Thymus (tissue), 11 donors: Measurements from ENCODE around the gene GPR157. TPM values are rescaled to one million over a fixed set of nuclear protein-coding genes. Genes with fewer than 3 reads are reported as not detected.
"Not testable (repeated sequence)": the region's sequence is repeated elsewhere in the genome, so short reads cannot be mapped to it uniquely, and the experiment has no call there.

Experiments
- DNase-seq, 9 donors: peaks; one replicate each; pipeline ENCODE4 v3.0.0-alpha.2; 2013; ENCODE audit warnings: low spot score in 9 of 9, low read depth in 6 of 9, missing footprints in 1 of 9
- H3K27ac ChIP-seq, 2 donors: one replicate each; pipeline ENCODE4 v1.5.1; 2013; ENCODE audit warnings: control low read depth in 1 of 2, low read depth in 1 of 2, low read length in 1 of 2, mild to moderate bottlenecking in 1 of 2, moderate library complexity in 1 of 2
- H3K27me3 ChIP-seq, 2 donors: one replicate each; pipeline ENCODE4 v1.5.1; 2013; ENCODE audit warnings: low read length in 1 of 2; ENCODE audit not compliant: control insufficient read depth in 2 of 2, insufficient read depth in 1 of 2
- H3K36me3 ChIP-seq, 2 donors: one replicate each; pipeline ENCODE4 v1.5.1; 2013; ENCODE audit warnings: low read length in 1 of 2, mild to moderate bottlenecking in 1 of 2, moderate library complexity in 1 of 2; ENCODE audit not compliant: control insufficient read depth in 2 of 2, insufficient read depth in 2 of 2
- H3K4me1 ChIP-seq, 2 donors: one replicate each; pipeline ENCODE4 v1.5.1; 2013; ENCODE audit warnings: low read length in 2 of 2; ENCODE audit not compliant: control insufficient read depth in 2 of 2, insufficient read depth in 2 of 2
- H3K4me3 ChIP-seq, 2 donors: one replicate each; pipeline ENCODE4 v1.5.1; 2013; ENCODE audit warnings: low read length in 2 of 2, control low read depth in 1 of 2, mild to moderate bottlenecking in 1 of 2
- H3K9me3 ChIP-seq, 2 donors: one replicate each; pipeline ENCODE4 v1.5.1; 2013; ENCODE audit warnings: low read length in 1 of 2, mild to moderate bottlenecking in 1 of 2; ENCODE audit not compliant: control insufficient read depth in 2 of 2, insufficient read depth in 1 of 2
- WGBS: extraction: QIAGEN DNeasy Blood & Tissue Kit; methylation state at CpG from one replicate; pipeline ENCODE4 v1.1.7; 2013; 5-methylcytosine and 5-hydroxymethylcytosine counted together
- polyA plus RNA-seq: library from polyadenylated mRNA; stranded (reverse); fragments of 200-250 nt; gene quantifications from one replicate; pipeline ENCODE4 v1.2.3, GENCODE V29; 2013
- total RNA-seq: library from RNA; stranded (reverse); fragments of 120-200 nt; gene quantifications from one replicate; pipeline ENCODE4 v1.2.4, GENCODE V29; 2013
- donor health status: healthy.

Gene GPR157
- total and polyA plus RNA-seq, 2 donors: 4.3 to 5.8 TPM

DNA sequence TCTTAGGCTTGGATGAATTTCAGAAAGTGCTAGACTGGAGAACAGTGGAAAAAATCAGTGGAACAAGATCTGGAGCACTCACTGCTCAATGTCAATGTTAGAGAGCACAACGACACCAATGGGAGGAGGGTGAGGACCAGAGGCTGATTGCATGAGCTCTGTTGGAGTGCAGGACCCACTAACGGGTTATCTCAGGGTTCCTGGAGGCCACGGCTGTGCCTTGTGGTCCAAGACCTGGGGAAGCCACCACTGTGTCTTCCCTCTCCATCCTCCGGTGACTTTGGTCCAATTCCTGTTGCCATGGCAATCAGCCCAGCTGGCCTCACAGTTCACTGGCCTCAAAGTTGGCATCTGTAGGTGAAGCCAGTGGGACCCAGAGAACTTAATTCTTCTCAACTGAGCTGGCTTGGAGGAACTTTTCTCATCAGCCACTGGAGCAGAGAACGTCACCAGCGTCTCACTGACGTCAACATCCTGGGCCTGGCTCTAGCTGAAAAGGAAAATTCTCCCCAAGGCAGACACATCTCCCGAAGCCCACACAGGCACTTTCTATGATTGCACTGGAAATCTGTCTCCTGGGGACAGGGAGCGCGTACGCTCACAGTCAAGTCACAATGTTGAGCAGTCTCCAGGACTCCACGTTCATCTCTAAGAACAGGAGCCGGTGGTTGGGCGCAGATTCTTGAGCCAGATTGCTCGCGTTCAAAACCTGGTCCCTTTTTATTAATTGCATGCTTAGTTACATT, 21.9 kb upstream of the GPR157 start:
- H3K4me3 ChIP-seq: no peak overlapping the region
- H3K4me1 ChIP-seq: no peaks in the 10 kb centered on the region
- H3K27me3 ChIP-seq: no peaks in the 10 kb centered on the region
- no peak for DNase-seq
- WGBS: 93% methylated on average over 16 of the region's 16 CpGs
- H3K27ac ChIP-seq: no peak overlapping the region
- no peaks in the 10 kb centered on the region for H3K36me3 ChIP-seq
- H3K9me3 ChIP-seq: no peaks in the 10 kb centered on the region

DNA sequence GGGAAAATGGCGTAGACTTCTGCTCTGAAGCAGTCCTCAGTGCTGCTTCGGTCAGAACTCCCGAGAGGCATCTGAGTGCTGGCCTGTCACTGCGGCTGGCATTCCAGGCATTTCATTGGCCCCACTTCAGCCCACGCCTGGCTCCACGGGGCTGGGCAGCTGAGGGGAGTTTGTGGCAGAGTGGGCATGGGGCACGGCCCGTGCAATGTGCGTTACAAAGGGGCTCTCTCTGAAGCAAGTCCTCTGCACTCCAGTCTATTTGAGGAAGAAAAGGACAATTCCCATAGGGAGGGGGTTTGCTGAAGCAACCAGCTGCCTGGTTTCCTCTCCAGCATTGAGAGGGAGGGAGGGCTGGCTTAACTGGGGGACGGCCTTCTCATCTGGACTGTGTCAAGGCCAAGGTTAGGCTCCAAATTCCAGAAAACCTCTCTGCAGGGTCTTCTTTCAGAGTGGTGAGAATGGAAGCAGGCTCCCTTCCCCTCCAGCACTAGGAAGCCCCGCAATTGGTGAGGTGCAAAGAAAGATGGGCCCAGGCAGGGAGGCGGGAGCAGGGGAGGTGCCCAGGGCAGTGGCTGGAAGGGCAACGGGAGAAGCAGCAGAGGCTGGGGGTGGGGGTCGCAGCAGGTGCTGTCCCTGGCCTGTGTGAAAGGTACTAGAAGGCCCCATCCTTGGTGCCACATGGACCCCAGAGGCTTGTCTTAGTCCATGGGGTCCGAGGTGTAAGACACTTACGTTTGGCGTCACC, 21.1 kb upstream of the GPR157 start:
- no peaks in the 10 kb centered on the region for H3K27me3 ChIP-seq
- no peak for DNase-seq
- WGBS: 95% methylated on average over 17 of the region's 17 CpGs
- no peak overlapping the region for H3K4me3 ChIP-seq
- no peak overlapping the region for H3K27ac ChIP-seq
- H3K36me3 ChIP-seq: no peaks in the 10 kb centered on the region
- H3K4me1 ChIP-seq: no peaks in the 10 kb centered on the region
- H3K9me3 ChIP-seq: no peaks in the 10 kb centered on the region

DNA sequence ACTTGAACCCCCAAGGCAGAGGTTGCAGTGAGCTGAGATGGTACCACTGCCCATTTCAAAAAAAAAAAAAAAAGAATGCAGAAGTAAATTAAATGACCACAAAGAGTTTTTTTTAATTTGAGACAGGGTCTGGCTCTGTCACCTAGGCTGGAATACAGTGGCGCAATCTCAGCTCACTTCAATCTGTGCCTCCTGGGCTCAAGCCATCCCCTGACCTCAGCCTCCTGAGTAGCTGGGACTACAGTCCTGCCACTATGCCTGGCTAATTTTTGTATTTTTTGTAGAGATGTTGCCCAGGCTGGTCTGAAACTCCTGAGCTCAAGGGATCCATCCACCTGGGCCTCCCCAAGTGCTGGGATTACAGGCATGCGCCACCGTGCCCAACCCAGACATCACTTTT, 20.2 kb upstream of the GPR157 start:
- Histone ChIP-seq H3K4me1 (no peaks in the 10 kb centered on the region), H3K36me3 (no peaks in the 10 kb centered on the region), H3K27me3 (no peaks in the 10 kb centered on the region), H3K9me3 (no peaks in the 10 kb centered on the region), H3K27ac (no peak overlapping the region), H3K4me3 (no peak overlapping the region)
- DNase-seq: no peak
- 97% methylated on average over 3 of the region's 3 CpGs for WGBS

DNA sequence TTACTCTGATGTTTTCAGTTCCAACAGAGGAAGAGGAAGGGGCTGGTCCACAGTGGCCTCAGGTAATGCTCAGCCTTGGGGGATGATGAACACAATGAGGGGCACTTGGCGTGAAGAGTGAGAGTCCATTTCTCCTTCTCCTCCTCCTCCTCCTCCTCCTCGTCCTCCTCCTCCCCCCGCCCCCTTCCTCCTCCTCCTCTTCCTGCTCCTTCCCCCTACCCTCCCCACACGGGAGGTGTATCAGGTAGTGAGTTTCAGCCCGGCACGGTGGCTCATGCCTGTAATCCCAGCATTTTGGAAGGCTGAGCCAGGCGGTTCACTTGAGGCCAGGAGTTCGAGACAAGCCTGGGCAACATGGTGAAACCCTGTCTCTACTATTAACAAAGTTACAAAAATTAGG, 17.3 kb upstream of the GPR157 start:
- Histone ChIP-seq H3K4me3 (no peak overlapping the region), H3K9me3 (no peaks in the 10 kb centered on the region), H3K27ac (no peak overlapping the region), H3K4me1 (no peaks in the 10 kb centered on the region), H3K36me3 (no peaks in the 10 kb centered on the region), H3K27me3 (no peaks in the 10 kb centered on the region)
- DNase-seq: no peak
- WGBS: 72% methylated on average over 8 of the region's 8 CpGs

DNA sequence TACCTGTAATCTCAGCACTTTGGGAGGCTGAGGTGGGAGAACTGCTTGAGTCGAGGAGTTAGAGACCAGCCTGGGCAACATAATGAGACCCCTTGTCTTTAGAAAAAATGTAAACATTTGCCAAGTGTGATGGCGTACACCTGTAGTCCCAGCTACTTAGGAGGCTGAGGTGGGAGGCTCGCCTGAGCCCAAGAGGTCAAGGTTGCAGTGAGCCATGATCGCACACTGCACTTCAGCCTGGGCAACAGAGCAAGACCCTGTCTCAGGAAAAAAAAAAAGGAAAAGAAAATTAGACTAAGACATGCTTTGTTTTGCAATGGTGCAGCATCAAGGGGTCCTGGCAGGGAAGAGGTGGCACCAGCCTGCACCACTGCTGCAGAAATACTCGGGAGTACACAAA, 16.8 kb upstream of the GPR157 start:
- H3K4me3 ChIP-seq: no peak overlapping the region
- H3K27ac ChIP-seq: no peak overlapping the region
- H3K9me3 ChIP-seq: no peaks in the 10 kb centered on the region
- no peaks in the 10 kb centered on the region for H3K27me3 ChIP-seq
- H3K36me3 ChIP-seq: no peaks in the 10 kb centered on the region
- H3K4me1 ChIP-seq: no peaks in the 10 kb centered on the region
- WGBS: 96% methylated on average over 5 of the region's 5 CpGs
- DNase-seq: no peak

DNA sequence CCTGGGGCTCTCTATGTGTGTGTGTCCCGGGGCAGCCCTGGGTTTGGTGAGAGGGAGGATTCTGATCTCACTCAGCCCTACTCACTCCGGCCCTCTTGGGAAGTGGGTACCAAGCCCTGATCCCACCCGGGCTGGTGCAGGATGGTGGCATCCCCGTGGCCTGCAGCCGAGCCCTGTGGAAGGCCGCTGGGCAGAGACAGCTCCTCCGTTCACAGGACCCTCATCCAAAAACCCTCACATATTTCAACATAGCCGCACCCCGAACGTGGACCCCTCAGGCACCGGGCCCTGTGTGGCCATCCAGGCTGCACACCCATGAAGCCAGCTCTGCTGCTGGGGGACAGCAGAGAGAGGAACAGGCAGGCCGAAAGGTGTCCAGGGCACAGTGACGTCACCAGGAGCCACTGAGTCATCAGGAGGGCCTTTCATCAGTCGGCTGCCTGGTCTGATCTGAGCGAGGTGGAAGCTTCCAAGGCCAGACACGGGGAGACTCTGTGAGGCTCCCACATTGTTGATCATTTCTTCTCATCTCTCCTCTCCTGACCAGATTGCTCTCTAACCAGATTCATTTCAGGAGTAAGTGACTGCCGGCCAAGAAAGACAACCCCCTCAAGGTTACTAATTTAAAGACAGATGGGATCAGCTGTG, 16.2 kb upstream of the GPR157 start:
- Histone ChIP-seq H3K4me1 (no peaks in the 10 kb centered on the region), H3K4me3 (no peak overlapping the region), H3K9me3 (no peaks in the 10 kb centered on the region), H3K27me3 (no peaks in the 10 kb centered on the region), H3K27ac (no peak overlapping the region), H3K36me3 (no peaks in the 10 kb centered on the region)
- DNase-seq: no peak
- 91% methylated on average over 17 of the region's 17 CpGs for whole genome bisulfite sequencing

DNA sequence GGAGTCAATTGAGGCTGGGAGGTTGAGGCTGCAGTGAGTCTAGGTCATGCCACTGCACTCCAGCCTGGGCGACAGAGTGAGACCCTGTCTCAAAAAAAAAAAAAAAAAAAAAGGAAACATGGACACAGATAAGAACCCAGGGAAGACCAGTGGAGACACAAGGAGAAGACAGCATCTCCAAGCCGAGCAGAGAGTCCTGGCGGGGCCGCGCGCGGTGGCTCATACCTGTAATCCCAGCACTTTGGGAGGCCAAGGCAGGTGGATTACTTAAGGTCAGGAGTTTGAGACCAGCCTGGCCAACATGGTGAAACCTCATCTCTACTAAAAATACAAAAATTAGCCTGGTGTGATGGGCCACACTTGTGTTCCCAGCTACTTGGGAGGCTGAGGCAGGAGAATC, 15.6 kb upstream of the GPR157 start:
- H3K9me3 ChIP-seq, H3K27ac ChIP-seq, H3K27me3 ChIP-seq, H3K4me1 ChIP-seq, DNase-seq, H3K4me3 ChIP-seq, H3K36me3 ChIP-seq: not testable (repeated sequence)
- WGBS: 97% methylated on average over 7 of the region's 7 CpGs

DNA sequence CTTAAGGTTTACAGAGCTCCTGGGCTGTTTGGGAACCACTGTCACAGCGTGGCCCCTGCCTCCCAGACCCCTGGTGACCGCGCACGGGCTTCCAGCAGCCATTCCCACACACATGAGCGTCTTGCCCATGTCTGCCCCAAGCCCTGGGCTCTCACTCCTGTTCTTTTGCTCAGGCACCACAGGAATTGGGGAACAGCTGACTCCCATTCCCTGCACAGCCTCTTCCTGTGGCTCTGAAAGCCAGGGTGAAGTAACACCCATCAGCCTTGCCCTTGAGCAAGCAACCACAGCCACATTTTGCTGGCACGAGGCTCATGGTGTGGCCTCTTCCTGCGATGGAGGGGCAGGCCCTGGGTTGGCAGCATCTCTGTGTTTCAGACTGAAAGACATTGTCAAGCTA, 14.3 kb upstream of the GPR157 start:
- Histone ChIP-seq H3K27me3 (no peaks in the 10 kb centered on the region), H3K27ac (no peak overlapping the region), H3K4me3 (no peak overlapping the region), H3K4me1 (no peaks in the 10 kb centered on the region), H3K36me3 (no peaks in the 10 kb centered on the region), H3K9me3 (no peaks in the 10 kb centered on the region)
- DNase-seq: no peak
- 81% methylated on average over 7 of the region's 7 CpGs for WGBS

DNA sequence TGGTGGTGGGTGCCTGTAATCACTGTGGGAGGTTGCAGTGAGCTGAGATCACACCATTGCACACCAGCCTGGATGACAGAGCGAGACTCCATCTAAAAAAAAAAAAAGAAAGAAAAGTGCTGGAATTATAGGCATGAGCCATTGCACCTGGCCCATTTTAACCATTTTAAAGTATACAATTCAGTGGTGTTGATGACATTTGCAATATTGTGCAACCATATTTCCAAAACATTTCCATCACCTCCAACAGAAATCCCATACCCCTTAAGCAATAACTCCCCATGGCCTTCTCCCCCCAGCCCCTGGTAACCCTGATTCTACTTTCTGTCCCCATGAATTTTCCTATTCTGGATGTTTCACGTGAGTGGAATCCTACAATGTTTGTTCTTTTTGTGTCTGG, 11.0 kb upstream of the GPR157 start:
- H3K27me3 ChIP-seq: peaks cover 0 to 5% of the 10 kb centered on the region in 2 donors
- WGBS: 92% methylated on average over 2 of the region's 2 CpGs
- H3K27ac ChIP-seq: no peak overlapping the region
- H3K4me3 ChIP-seq: no peak overlapping the region
- no peaks in the 10 kb centered on the region for H3K4me1 ChIP-seq
- H3K9me3 ChIP-seq: no peaks in the 10 kb centered on the region
- DNase-seq: no peak
- H3K36me3 ChIP-seq: no peaks in the 10 kb centered on the region
